ENCODE measurements around the gene PICK1.

The PICK1 gene

DNA sequence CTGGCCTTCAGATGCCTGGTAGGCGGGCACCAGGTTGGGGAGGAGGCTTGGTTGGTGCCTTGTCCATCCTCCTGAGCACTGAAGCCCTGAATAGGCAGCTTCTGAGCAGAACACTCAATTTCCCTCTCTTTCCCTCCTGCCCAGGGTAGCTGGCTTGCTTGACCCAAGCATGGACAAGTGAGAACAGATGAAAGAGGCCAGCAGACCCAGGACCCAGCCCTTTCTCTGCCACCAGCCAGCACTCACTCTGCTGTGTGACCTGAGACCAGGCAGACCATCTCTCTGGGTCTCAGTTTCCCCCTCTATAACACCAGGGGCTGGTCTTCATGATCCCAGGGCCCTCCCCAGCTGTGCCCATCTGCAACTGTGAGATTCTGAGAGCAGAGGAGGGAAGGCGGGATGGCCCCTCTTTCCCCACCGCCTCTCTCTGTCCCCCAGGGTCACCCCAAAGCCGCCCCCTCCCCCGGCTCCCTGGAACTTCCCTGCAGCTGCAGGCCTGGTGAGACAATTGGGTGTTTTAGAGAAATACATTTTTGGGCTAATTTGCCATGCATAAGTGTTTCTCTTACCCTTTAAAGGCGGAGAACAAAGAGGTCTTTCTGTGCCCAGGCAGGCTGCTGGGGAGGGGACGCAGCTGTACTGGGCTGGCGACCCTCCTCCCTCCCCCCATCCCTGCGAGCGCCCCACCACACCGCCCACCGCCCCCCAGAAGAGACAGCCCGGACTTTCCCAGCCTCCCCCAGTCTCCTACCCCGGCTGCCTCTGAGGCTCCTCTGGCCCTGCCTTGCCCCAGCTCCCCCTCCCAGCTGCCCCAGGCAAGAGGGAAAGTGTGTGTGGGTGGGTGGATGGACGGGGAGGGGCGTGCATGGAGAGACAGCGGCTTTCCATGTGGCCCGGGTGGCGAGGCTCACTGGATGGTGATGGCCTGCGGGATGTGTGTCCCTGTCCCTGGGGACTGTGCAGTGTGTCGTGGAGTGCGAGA, 30.8 kb upstream of the PICK1 start:
- no peak overlapping the region for H3K4me3 ChIP-seq (replicated peaks; ENCODE audit: low read depth, low read length)
- TF ChIP-seq, protein P1, sequence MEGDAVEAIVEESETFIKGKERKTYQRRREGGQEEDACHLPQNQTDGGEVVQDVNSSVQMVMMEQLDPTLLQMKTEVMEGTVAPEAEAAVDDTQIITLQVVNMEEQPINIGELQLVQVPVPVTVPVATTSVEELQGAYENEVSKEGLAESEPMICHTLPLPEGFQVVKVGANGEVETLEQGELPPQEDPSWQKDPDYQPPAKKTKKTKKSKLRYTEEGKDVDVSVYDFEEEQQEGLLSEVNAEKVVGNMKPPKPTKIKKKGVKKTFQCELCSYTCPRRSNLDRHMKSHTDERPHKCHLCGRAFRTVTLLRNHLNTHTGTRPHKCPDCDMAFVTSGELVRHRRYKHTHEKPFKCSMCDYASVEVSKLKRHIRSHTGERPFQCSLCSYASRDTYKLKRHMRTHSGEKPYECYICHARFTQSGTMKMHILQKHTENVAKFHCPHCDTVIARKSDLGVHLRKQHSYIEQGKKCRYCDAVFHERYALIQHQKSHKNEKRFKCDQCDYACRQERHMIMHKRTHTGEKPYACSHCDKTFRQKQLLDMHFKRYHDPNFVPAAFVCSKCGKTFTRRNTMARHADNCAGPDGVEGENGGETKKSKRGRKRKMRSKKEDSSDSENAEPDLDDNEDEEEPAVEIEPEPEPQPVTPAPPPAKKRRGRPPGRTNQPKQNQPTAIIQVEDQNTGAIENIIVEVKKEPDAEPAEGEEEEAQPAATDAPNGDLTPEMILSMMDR (IDR thresholded peaks at IDR 0.05; ENCODE audit: low read depth, low read length, missing control alignments), result no peak
- DNase-seq (ENCODE audit: extremely low read depth, low read depth), result no peak

DNA sequence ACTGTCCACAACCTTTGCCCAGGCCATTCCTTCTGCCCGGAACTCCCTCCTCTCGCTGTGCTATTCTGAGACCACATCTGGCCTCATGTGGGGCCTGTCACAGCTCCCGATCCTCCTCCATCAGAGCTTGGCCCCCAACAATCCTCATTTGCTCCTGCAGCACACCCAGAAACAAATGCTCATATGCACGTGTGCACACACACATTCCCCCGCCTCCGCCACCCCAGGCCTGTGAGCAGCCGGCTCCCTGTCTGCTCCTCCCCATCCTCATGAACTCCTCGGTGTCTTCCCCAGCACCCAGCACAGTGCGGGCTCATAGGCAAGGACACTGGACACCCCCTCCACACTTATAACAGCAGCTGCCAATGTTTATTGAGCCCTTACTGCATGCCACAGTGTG, 29.7 kb upstream of the PICK1 start:
- DNase-seq (ENCODE audit: extremely low read depth, low read depth), result no peak
- TF ChIP-seq, protein P1 (IDR thresholded peaks at IDR 0.05; ENCODE audit: low read depth, low read length, missing control alignments), result no peak
- no peak overlapping the region for H3K4me3 ChIP-seq (replicated peaks; ENCODE audit: low read depth, low read length)

DNA sequence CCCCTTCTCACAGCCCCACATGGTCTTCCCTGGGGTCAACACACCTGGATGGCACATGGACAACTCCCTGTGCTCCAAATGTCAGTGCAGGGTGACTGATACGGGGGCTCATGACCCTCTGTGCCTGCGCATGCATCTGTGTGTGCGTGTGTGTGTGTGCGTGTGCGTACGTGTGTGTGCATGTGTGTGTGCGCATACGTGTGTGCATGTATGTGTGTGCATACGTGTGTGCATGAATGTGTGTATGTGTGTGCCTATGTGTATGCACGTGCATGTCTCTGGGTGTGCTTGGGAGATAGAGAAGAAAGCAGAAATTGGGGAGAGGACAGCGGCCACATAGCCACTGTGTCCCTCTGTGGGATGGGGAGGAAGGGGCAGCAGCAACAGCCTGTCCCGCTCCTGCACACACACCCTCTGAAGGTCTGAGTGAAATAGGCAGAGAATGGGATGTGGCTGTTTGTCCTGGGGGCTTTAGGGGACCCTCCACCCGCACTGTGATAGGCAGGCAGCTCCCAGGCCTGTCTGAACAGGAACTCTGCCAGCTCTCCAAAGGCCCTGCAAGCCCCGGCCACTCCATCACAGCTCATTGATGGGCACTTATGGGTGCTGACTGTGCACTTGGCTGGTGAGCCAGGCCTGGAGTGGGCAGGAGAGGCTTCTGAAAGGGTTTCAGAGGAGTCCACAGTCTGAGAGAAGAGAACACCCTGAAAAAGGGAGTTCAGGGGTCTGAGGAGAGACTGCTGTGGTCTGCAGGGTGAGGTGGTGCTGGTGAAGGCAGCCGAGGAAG, 28.7 kb upstream of the PICK1 start:
- no peak overlapping the region for H3K4me3 ChIP-seq (replicated peaks; ENCODE audit: low read depth, low read length)
- DNase-seq (ENCODE audit: extremely low read depth, low read depth), result no peak
- TF ChIP-seq, protein P1 (IDR thresholded peaks at IDR 0.05; ENCODE audit: low read depth, low read length, missing control alignments), result no peak

DNA sequence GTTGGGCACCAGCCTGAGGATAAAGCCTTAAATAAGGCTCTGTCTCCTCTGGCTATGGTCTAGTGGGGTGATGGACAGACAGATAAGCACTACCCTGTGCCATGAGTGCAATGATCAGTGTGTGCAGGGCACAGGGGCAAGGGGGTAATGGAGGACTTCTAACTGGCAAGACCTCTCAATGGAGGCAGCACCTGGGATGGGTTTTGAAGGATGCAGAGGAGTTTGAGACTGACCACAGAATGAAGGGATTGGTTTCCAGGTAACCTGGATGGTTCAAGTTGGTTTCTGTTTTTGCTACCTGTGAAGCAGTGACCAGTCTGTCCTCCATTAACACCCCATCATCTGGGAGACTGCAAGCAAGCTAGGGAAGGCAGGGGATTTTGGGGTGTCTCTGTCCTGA, 27.8 kb upstream of the PICK1 start:
- DNase-seq (ENCODE audit: extremely low read depth, low read depth), result no peak
- no peak overlapping the region for H3K4me3 ChIP-seq (replicated peaks; ENCODE audit: low read depth, low read length)
- TF ChIP-seq, protein P1 (IDR thresholded peaks at IDR 0.05; ENCODE audit: low read depth, low read length, missing control alignments), result no peak

DNA sequence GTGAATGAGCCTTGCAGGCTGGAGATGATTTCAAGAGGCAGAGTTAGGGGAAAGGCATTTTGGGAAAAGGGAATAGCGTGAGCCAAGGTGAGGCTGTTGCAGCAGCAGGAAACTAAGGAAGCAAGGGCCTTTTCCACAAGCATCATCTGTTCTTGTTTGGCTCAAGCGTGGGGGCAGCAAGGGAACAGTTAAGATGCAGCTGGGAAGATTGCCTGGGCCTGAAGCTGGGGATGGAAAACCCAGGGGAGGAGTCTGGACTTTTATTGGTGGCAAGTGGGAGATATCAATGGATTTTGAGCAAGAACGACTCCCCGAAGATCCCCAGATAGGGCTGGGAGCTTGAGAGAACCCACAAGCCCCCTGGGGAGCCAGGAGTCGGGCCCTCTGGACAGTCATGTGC, 27.3 kb upstream of the PICK1 start:
- H3K4me3 ChIP-seq (replicated peaks; ENCODE audit: low read depth, low read length), result no peak overlapping the region
- DNase-seq (ENCODE audit: extremely low read depth, low read depth), result no peak
- TF ChIP-seq, protein P1 (IDR thresholded peaks at IDR 0.05; ENCODE audit: low read depth, low read length, missing control alignments), result no peak

DNA sequence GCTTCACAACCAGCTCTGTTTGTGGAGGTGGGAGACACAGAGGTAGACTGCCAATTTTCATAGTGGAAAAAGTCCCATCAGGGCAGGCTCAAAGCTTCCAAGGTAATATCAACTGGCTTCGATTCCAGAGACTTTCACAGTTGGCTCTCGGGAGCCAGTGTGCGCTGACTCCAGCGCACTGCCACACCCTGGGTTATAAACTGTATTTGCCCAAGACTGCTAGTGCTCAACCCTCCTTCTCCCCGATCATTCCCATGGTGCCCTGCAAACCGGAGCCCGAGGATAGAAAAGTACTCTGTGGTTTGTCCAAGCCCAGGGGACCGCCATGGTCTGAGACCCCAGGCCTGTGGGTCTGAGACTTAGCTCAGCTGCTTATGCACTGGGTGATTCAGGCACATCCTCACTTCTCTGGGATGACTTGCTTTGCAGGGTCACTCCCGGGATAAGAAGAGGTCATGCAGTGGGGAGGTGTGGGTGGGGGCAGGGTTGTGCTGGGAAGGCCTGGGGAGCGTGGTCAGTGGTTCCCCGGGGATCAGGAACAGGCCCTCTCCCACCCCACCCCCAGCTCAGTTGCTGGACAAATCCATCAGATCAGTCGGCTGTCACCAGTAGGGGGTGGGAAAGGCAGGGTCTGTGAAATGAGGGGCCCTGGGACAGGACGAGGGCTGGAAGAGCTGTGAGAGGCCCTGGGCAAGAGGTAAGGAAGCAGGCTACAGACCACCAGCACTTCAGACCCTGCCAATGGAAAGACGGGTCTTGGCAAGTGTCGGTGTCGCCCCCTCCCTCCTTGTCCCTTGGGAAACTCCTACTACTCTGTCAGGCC, 26.7 kb upstream of the PICK1 start:
- no peak for DNase-seq (ENCODE audit: extremely low read depth, low read depth)
- TF ChIP-seq, protein P1 (IDR thresholded peaks at IDR 0.05; ENCODE audit: low read depth, low read length, missing control alignments), result no peak
- H3K4me3 ChIP-seq (replicated peaks; ENCODE audit: low read depth, low read length), result no peak overlapping the region
